ENCODE data around the gene CCDC175.
A peak's percentile ranks its signal among the peaks of the same experiment; 100 is the strongest.

CCDC175 gene

DNA sequence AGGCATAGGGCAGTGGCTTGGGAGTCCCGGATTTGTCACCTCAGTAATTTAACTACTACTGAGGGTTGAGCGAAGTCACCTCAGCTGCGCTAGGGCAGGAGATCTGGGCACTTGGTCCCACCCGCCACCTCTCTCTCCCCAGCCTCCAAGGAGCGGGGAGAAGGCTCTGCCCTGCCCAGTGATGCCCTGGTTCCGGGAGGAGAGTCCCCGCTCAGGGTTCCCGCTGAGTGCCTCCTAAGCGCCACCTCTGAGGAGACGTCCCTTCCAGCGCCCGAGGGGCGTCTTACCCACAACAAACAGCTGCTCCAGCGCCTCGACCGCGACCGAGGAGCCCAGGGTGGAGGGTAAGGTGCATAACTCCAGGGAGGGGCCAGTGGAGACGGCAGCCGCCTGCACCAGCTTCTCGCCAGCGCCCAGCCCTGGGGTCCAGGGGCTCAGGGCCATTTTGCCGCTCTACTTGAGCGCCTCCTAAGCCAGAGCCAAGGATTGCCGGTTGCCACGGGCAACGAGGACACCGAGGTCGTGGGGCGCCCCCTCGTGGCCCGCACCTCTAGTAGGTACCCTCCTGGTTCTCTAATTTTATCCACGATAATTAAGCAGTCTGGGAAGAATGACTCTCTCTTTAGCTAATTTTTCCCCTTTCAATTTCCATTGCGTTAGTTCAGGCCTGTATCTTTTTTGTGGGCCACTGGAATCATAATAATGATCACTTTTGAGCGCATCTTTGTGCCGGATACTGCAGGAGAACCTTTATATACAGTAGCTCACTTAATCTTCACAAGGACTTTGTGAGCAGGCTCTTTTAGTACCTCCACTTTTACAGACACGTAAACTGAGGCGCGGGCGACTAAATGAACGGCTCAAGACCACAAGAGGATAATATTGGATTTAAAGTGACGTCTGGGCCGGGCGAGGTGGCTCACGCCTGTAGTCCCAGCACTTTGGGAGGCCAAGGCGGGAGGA lies at the start of gene CCDC175:
Gene CCDC175, minus strand, starts transcription at position 481 of the 963 bp plus-strand sequence. Its CDS starts 37 bp downstream, at position 444.
- TF ChIP-seq ARNTL (CRISPR knock-in tag; IDR thresholded peaks at IDR 0.05; ENCODE audit: borderline replicate concordance, low read depth) (no peak), ZNF70 (CRISPR knock-in tag; IDR thresholded peaks at IDR 0.05) (peak; percentile 89)
- peak; percentile 100 for ATAC-seq

- no peak for TF ChIP-seq TCF4 (CRISPR knock-in tag; IDR thresholded peaks at IDR 0.05; ENCODE audit: borderline replicate concordance)
- no peak for TF ChIP-seq CREB5 (CRISPR knock-in tag; IDR thresholded peaks at IDR 0.05; ENCODE audit: low read depth)
- no peak for TF ChIP-seq ZFP3 (CRISPR knock-in tag; IDR thresholded peaks at IDR 0.05)
- TF ChIP-seq ZNF8 (CRISPR knock-in tag; IDR thresholded peaks at IDR 0.05): no peak
- TF ChIP-seq ESRRG (CRISPR knock-in tag; IDR thresholded peaks at IDR 0.05): no peak
- no peak for TF ChIP-seq POU6F1 (CRISPR knock-in tag; IDR thresholded peaks at IDR 0.05; ENCODE audit: borderline replicate concordance, low read depth)
- no peak for TF ChIP-seq ZFP30 (CRISPR knock-in tag; IDR thresholded peaks at IDR 0.05)
- no peak for TF ChIP-seq PPARA (CRISPR knock-in tag; IDR thresholded peaks at IDR 0.05; ENCODE audit: borderline replicate concordance)
- TF ChIP-seq, protein P1, sequence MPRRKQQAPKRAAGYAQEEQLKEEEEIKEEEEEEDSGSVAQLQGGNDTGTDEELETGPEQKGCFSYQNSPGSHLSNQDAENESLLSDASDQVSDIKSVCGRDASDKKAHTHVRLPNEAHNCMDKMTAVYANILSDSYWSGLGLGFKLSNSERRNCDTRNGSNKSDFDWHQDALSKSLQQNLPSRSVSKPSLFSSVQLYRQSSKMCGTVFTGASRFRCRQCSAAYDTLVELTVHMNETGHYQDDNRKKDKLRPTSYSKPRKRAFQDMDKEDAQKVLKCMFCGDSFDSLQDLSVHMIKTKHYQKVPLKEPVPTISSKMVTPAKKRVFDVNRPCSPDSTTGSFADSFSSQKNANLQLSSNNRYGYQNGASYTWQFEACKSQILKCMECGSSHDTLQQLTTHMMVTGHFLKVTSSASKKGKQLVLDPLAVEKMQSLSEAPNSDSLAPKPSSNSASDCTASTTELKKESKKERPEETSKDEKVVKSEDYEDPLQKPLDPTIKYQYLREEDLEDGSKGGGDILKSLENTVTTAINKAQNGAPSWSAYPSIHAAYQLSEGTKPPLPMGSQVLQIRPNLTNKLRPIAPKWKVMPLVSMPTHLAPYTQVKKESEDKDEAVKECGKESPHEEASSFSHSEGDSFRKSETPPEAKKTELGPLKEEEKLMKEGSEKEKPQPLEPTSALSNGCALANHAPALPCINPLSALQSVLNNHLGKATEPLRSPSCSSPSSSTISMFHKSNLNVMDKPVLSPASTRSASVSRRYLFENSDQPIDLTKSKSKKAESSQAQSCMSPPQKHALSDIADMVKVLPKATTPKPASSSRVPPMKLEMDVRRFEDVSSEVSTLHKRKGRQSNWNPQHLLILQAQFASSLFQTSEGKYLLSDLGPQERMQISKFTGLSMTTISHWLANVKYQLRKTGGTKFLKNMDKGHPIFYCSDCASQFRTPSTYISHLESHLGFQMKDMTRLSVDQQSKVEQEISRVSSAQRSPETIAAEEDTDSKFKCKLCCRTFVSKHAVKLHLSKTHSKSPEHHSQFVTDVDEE (CRISPR knock-in tag; IDR thresholded peaks at IDR 0.05): no peak
- TF ChIP-seq RARB (CRISPR knock-in tag; IDR thresholded peaks at IDR 0.05): no peak
- no peak for ATAC-seq
These were observed 46.0 kb upstream of the CCDC175 start for GRCh38 chr14:59622631-59623030.

- TF ChIP-seq OSR1 (CRISPR knock-in tag; IDR thresholded peaks at IDR 0.05) (no peak), BACH2 (CRISPR knock-in tag; IDR thresholded peaks at IDR 0.05; ENCODE audit: borderline replicate concordance) (no peak), ZNF8 (CRISPR knock-in tag; IDR thresholded peaks at IDR 0.05) (no peak), ZC3H10 (CRISPR knock-in tag; IDR thresholded peaks at IDR 0.05) (no peak), ZNF70 (CRISPR knock-in tag; IDR thresholded peaks at IDR 0.05) (no peak), ZNF565 (CRISPR knock-in tag; conservative IDR thresholded peaks at IDR 0.05; ENCODE audit: low read depth) (no peak), TOX (CRISPR knock-in tag; IDR thresholded peaks at IDR 0.05; ENCODE audit: borderline replicate concordance) (no peak), RARB (CRISPR knock-in tag; IDR thresholded peaks at IDR 0.05) (no peak), PPARA (CRISPR knock-in tag; IDR thresholded peaks at IDR 0.05; ENCODE audit: borderline replicate concordance) (no peak), SNAI2 (CRISPR knock-in tag; IDR thresholded peaks at IDR 0.05) (no peak), CSRNP3 (CRISPR knock-in tag; IDR thresholded peaks at IDR 0.05) (no peak), CSDC2 (CRISPR knock-in tag; IDR thresholded peaks at IDR 0.05) (no peak), PATZ1 (CRISPR knock-in tag; IDR thresholded peaks at IDR 0.05; ENCODE audit: borderline replicate concordance) (no peak), ZFP3 (CRISPR knock-in tag; IDR thresholded peaks at IDR 0.05) (no peak), ZFP30 (CRISPR knock-in tag; IDR thresholded peaks at IDR 0.05) (no peak), ESRRG (CRISPR knock-in tag; IDR thresholded peaks at IDR 0.05) (no peak), CREB5 (CRISPR knock-in tag; IDR thresholded peaks at IDR 0.05; ENCODE audit: low read depth) (no peak), ARNTL (CRISPR knock-in tag; IDR thresholded peaks at IDR 0.05; ENCODE audit: borderline replicate concordance, low read depth) (no peak)
- no peak for ATAC-seq
These were observed 42.4 kb upstream of the CCDC175 start for GRCh38 chr14:59619061-59619460.
